ENCODE data around the gene TMEM184B. TPM values are rescaled to one million over a fixed set of nuclear protein-coding genes. Genes with fewer than 3 reads are reported as not detected.

TMEM184B gene
- total RNA-seq, 4 donors from 2014 or later: 27.9 to 67.4 (median 40.7) TPM

DNA sequence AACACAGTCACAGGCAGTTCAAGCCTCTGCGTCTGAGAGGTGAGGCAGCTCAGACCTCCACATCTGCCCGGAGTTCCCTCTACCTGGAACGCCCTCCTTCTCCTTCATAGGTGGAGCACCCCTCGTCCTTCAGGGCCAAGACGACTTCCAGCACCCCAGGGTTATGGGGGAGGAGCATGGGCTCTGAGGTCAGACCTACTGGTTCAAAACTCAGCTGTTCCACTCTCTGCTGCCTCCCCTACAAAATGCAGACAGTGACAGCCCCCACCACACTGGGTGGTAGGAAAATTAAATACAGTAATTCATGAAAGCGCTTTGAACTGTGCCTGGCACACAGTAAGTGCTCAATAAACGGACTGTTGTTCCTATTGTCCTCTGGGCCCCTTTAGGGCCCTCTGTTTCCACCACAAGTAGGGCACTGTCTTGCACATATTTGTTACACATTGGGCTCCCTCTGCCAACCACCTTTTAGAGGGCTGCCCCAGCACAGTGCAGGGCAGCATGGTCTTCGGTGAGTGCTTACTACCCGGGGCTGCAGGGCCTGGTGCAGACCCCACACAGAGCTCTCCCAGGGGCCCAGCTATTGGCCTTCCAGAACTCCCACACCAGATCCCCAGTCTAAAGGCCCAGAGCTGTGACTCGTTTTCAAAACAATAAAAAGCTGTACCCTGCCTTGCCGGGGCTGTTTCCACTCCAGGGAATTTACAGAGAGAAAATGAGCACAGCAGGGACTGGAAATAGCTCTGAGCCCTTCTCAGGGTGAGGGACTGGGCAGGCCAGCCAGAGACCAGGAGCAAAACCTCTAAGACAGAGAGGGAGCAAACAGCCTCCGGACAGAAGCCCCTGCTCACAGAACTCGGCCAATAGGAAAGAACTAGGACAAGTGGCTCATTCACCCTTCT, 2.5 kb downstream of the TMEM184B start:
- intact Hi-C loops (cut with DNase I; ENCODE audit: low total_unique reads): no loop called here
- no peak for DNase-seq (ENCODE audit: low spot score in 2 of 2)
- TF ChIP-seq, protein P1, sequence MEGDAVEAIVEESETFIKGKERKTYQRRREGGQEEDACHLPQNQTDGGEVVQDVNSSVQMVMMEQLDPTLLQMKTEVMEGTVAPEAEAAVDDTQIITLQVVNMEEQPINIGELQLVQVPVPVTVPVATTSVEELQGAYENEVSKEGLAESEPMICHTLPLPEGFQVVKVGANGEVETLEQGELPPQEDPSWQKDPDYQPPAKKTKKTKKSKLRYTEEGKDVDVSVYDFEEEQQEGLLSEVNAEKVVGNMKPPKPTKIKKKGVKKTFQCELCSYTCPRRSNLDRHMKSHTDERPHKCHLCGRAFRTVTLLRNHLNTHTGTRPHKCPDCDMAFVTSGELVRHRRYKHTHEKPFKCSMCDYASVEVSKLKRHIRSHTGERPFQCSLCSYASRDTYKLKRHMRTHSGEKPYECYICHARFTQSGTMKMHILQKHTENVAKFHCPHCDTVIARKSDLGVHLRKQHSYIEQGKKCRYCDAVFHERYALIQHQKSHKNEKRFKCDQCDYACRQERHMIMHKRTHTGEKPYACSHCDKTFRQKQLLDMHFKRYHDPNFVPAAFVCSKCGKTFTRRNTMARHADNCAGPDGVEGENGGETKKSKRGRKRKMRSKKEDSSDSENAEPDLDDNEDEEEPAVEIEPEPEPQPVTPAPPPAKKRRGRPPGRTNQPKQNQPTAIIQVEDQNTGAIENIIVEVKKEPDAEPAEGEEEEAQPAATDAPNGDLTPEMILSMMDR (IDR thresholded peaks at IDR 0.05): no peak
- no peak for TF ChIP-seq POLR2A (IDR thresholded peaks at IDR 0.05)
- H3K4me3 ChIP-seq (ENCODE audit: low read depth, poor library complexity, severe bottlenecking): no peak overlapping the region
- 50 to 63% methylated on average over 13 of the region's 13 CpGs for WGBS, 2 donors

DNA sequence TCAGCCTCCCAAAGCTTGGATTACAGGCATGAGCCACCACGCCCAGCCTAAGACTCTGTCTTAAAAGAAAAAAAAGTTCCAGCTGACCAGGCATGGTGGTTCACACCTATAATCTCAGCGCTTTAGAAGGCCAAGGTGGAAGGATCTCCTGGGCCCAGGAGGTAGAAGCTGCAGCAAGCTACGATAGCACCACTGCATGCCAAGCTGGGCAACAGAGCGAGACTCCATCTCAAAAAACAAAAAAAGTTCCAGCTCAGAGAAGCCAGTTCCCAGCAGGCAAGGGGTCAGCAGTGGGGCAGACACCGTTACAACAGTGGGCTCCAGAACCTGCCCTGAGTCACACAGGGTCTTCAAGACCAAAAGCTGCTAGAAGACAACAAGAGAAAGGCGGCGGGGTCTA, 3.3 kb downstream of the TMEM184B start:
- no peak overlapping the region for H3K4me3 ChIP-seq (ENCODE audit: low read depth, poor library complexity, severe bottlenecking)
- WGBS, 2 donors: 86 to 96% methylated on average over 7 of the region's 7 CpGs
- no peak for TF ChIP-seq POLR2A (IDR thresholded peaks at IDR 0.05)
- TF ChIP-seq, protein P1 (IDR thresholded peaks at IDR 0.05): no peak
- no peak for DNase-seq (ENCODE audit: low spot score in 2 of 2)
- intact Hi-C loops (cut with DNase I; ENCODE audit: low total_unique reads): no loop called here

DNA sequence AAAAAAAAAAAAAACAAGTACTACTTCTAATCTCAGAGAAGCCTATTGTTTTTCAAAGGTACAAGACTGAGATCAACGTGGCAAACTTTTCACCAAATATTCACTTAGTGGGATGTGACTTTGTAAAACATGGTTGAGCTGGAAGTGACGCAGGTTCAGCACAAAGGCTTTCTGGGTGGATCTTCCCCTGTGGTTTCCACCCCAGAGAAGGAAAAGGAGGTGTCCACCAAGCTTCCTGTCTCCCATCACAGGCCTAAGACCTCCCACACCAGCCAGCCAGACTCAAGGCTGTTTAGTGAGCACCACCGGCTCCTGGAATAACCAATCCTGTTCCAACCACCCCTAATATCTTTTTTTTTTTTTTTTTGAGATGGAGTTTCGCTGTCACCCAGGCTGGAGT, 5.7 kb downstream of the TMEM184B start:
- no peak for DNase-seq (ENCODE audit: low spot score in 2 of 2)
- WGBS, 2 donors: 67 to 70% methylated on average over 4 of the region's 4 CpGs
- TF ChIP-seq POLR2A (IDR thresholded peaks at IDR 0.05): no peak
- TF ChIP-seq, protein P1 (IDR thresholded peaks at IDR 0.05): no peak
- no peak overlapping the region for H3K4me3 ChIP-seq (ENCODE audit: low read depth, poor library complexity, severe bottlenecking)
- intact Hi-C loops (cut with DNase I; ENCODE audit: low total_unique reads): no loop called here

DNA sequence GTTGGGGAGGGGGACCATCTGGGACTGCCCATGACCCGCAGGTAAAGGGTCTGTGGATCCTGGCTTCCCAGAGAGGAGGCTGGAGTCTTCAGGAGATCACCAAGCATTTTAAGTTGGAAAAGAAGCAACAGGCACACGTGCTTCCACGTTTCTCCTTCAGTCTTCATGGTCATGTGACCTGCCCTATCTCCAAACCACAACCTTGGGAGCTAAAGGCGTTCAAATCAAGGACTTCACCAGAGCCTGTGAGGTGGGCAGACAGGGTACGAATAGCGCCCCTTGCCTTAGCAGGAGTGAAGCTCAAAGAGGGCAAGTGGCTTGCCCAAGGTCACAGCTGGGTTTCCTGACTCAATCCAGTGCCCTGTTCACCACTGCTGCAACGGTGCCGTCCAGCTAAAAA, 6.7 kb downstream of the TMEM184B start:
- 57 to 63% methylated on average over 8 of the region's 8 CpGs for WGBS, 2 donors
- TF ChIP-seq, protein P1 (IDR thresholded peaks at IDR 0.05): no peak
- no peak for TF ChIP-seq POLR2A (IDR thresholded peaks at IDR 0.05)
- no peak for DNase-seq (ENCODE audit: low spot score in 2 of 2)
- intact Hi-C loops (cut with DNase I; ENCODE audit: low total_unique reads): no loop called here
- H3K4me3 ChIP-seq (ENCODE audit: low read depth, poor library complexity, severe bottlenecking): no peak overlapping the region

DNA sequence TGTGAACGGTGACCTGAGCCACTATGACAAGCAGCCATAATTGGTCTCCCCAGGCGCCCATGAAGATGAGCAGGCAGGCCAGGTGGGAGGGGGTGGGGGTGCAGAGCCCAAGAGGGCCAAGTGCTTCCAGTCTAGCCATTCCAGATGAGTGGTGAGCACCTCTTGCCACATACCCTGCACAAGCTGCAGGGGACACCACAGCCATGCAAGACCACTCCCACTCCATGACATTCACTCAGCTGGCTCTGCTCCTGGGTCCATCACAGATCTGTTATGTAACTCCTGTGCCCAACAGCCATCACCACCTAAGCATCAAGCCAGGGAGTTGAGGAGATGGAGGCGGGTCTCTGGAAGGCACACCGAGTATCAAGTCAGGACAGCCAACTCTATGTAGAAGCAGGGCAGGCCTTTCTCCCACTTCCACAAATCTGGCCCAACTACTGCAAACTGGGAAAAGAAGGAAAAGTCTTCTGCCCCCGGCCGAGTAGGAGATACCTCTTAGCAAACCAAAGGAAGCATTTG, 8.4 kb downstream of the TMEM184B start:
- WGBS, 2 donors: 72 to 84% methylated on average over 5 to 6 of the region's 6 CpGs
- intact Hi-C loops (cut with DNase I; ENCODE audit: low total_unique reads): no loop called here
- no peak for TF ChIP-seq POLR2A (IDR thresholded peaks at IDR 0.05)
- TF ChIP-seq, protein P1 (IDR thresholded peaks at IDR 0.05): no peak
- H3K4me3 ChIP-seq (ENCODE audit: low read depth, poor library complexity, severe bottlenecking): no peak overlapping the region
- no peak for DNase-seq (ENCODE audit: low spot score in 2 of 2)
